Uterus (tissue), 4 donors: ENCODE data around the gene SLC16A9. TPM values are rescaled to one million over a fixed set of nuclear protein-coding genes. Genes with fewer than 3 reads are reported as not detected.

Source experiments
- DNase-seq, 2 donors: peaks; one replicate each; pipeline ENCODE4 v3.0.0-alpha.2; 2019 to 2020
- H3K27ac ChIP-seq, 2 donors: fragments of 200-600 bp; sonication (generic); 1 replicate in 1 of 2; 2 replicates in 1 of 2; pipeline ENCODE4 v1.5.1; 2016 to 2018
- H3K27me3 ChIP-seq, 2 donors: fragments of 200-600 bp; sonication (generic); one replicate each; pipeline ENCODE4 v1.5.1; 2018 to 2019; ENCODE audit warnings: control low read depth in 1 of 2
- H3K36me3 ChIP-seq, 2 donors: fragments of 200-600 bp; sonication (generic); one replicate each; pipeline ENCODE4 v1.5.1; 2019; ENCODE audit warnings: control low read depth in 1 of 2
- H3K4me1 ChIP-seq, 2 donors: fragments of 200-600 bp; sonication (generic); one replicate each; pipeline ENCODE4 v1.5.1; 2018 to 2019; ENCODE audit warnings: control low read depth in 1 of 2
- H3K4me3 ChIP-seq, 2 donors: fragments of 200-600 bp; sonication (generic); 1 replicate in 1 of 2; 2 replicates in 1 of 2; pipeline ENCODE4 v1.5.1; 2018 to 2019; ENCODE audit warnings: mild to moderate bottlenecking in 1 of 2
- H3K9me3 ChIP-seq, 2 donors: fragments of 200-600 bp; sonication (generic); one replicate each; pipeline ENCODE4 v1.5.1; 2019; ENCODE audit warnings: control low read depth in 1 of 2
- CTCF ChIP-seq, 4 experiments: fragments of 200-600 bp in 2 of 4; fragments of 450-650 bp in 2 of 4; sonication (generic) in 2 of 4; IDR thresholded peaks; one replicate each; pipeline ENCODE4 v1.5.1; 2016 to 2019; ENCODE audit warnings: antibody characterized with exemption in 4 of 4, mild to moderate bottlenecking in 2 of 4, moderate library complexity in 1 of 4
- POLR2A ChIP-seq, 2 donors: fragments of 450-650 bp; IDR thresholded peaks; one replicate each; pipeline ENCODE4 v1.6.1; 2016; ENCODE audit warnings: antibody characterized with exemption in 2 of 2, mild to moderate bottlenecking in 1 of 2, moderate library complexity in 1 of 2
- intact Hi-C: fragments of 100-400 bp; cut with DNase I; formaldehyde crosslinking; loops from one replicate; pipeline ENCODE4 v1.15.1; 2023; ENCODE audit warnings: low total_unique reads
- total RNA-seq, 4 donors: library from RNA; depleted of rRNA in 3 of 4; stranded (reverse); fragments of >200 nt in 3 of 4; gene quantifications; one replicate each; pipeline versions ENCODE4 v1.1.0 to v1.2.4, GENCODE V29; 2014 to 2023
- donor health status: DM: yes; HTN: yes; CAD: no.

SLC16A9 gene
- 10 to 100 TPM; 10.5 to 63.0 (median 15.9) TPM for total RNA-seq

- H3K27ac ChIP-seq = peak within 1 kb of the TSS; percentile 91
- no peaks in the 10 kb centered on the region for H3K27me3 ChIP-seq
- DNase-seq = peak; percentile 72 to 77
- intact Hi-C loops = no loop called here
- H3K4me1 ChIP-seq = peaks cover 0 to 7% of the 10 kb centered on the region in 2 donors
- no peaks in the 10 kb centered on the region for H3K36me3 ChIP-seq
- peak within 1 kb of the TSS; percentile 43 to 68 for H3K4me3 ChIP-seq
- H3K9me3 ChIP-seq = no peaks in the 10 kb centered on the region
- TF ChIP-seq POLR2A (IDR thresholded peaks at IDR 0.05) (peak; percentile 15 to 23), CTCF (IDR thresholded peaks at IDR 0.05) (peak; percentile 23 to 58 (median 42))
These were observed at the start of gene SLC16A9 for GRCh38 chr10:59709395-59710125. Gene SLC16A9 (minus strand): TSS chr10:59709850. CDS start chr10:59684291, 25,559 bp downstream.

GRCh38 chr10:59757966-59758365 lies 48.3 kb upstream of the SLC16A9 start:
- TF ChIP-seq POLR2A (IDR thresholded peaks at IDR 0.05) = no peak
- no peak for TF ChIP-seq CTCF (IDR thresholded peaks at IDR 0.05)
- no peaks in the 10 kb centered on the region for H3K9me3 ChIP-seq
- no peak for DNase-seq
- no peak overlapping the region for H3K4me3 ChIP-seq
- no peaks in the 10 kb centered on the region for H3K36me3 ChIP-seq
- no peak overlapping the region for H3K27ac ChIP-seq
- intact Hi-C loops = no loop called here
- H3K4me1 ChIP-seq = no peaks in the 10 kb centered on the region
- no peaks in the 10 kb centered on the region for H3K27me3 ChIP-seq

GRCh38 chr10:59754951-59755350 lies 45.3 kb upstream of the SLC16A9 start:
- Histone ChIP-seq H3K27ac (no peak overlapping the region), H3K4me3 (no peak overlapping the region), H3K9me3 (no peaks in the 10 kb centered on the region), H3K36me3 (no peaks in the 10 kb centered on the region), H3K27me3 (no peaks in the 10 kb centered on the region), H3K4me1 (no peaks in the 10 kb centered on the region)
- intact Hi-C loops = no loop called here
- no peak for DNase-seq
- no peak for TF ChIP-seq CTCF (IDR thresholded peaks at IDR 0.05)
- TF ChIP-seq POLR2A (IDR thresholded peaks at IDR 0.05) = no peak

GRCh38 chr10:59753267-59753666 lies 43.6 kb upstream of the SLC16A9 start, which contains the start of gene MRLN:
Gene MRLN (minus strand): TSS chr10:59753455.
- DNase-seq = no peak
- intact Hi-C loops = no loop called here
- no peak for TF ChIP-seq POLR2A (IDR thresholded peaks at IDR 0.05)
- no peak for TF ChIP-seq CTCF (IDR thresholded peaks at IDR 0.05)

GRCh38 chr10:59752278-59752940 lies 42.8 kb upstream of the SLC16A9 start:
- intact Hi-C loops = no loop called here
- TF ChIP-seq POLR2A (IDR thresholded peaks at IDR 0.05) (no peak), CTCF (IDR thresholded peaks at IDR 0.05) (no peak)
- DNase-seq = no peak
- no peaks in the 10 kb centered on the region for H3K36me3 ChIP-seq
- no peaks in the 10 kb centered on the region for H3K9me3 ChIP-seq
- no peaks in the 10 kb centered on the region for H3K4me1 ChIP-seq
- H3K27ac ChIP-seq = no peak overlapping the region
- no peak overlapping the region for H3K4me3 ChIP-seq
- no peaks in the 10 kb centered on the region for H3K27me3 ChIP-seq

More at GRCh38 chr10:59753267-59753666, 43.6 kb upstream of the SLC16A9 start, which contains the start of gene MRLN:
- Histone ChIP-seq H3K4me1 (no peaks in the 10 kb centered on the region), H3K27ac (no peak within 1 kb of the TSS), H3K27me3 (no peaks in the 10 kb centered on the region), H3K9me3 (no peaks in the 10 kb centered on the region), H3K4me3 (no peak within 1 kb of the TSS), H3K36me3 (no peaks in the 10 kb centered on the region)
